Mesangial cell (primary cell): ENCODE measurements around the gene GGT6. TPM values are rescaled to one million over a fixed set of nuclear protein-coding genes. Genes with fewer than 3 reads are reported as not detected.

ENCODE experiments used
- total RNA-seq: library from RNA; depleted of rRNA; stranded (reverse); fragments of >200 nt; gene quantifications from 2 replicates; pipeline ENCODE4 v1.2.3, GENCODE V29; 2015

Gene GGT6, protein sequence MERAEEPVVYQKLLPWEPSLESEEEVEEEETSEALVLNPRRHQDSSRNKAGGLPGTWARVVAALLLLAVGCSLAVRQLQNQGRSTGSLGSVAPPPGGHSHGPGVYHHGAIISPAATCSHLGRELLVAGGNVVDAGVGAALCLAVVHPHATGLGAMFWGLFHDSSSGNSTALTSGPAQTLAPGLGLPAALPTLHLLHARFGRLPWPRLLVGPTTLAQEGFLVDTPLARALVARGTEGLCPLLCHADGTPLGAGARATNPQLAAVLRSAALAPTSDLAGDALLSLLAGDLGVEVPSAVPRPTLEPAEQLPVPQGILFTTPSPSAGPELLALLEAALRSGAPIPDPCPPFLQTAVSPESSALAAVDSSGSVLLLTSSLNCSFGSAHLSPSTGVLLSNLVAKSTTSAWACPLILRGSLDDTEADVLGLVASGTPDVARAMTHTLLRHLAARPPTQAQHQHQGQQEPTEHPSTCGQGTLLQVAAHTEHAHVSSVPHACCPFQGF
- total RNA-seq: not detected in 2 replicates

DNA sequence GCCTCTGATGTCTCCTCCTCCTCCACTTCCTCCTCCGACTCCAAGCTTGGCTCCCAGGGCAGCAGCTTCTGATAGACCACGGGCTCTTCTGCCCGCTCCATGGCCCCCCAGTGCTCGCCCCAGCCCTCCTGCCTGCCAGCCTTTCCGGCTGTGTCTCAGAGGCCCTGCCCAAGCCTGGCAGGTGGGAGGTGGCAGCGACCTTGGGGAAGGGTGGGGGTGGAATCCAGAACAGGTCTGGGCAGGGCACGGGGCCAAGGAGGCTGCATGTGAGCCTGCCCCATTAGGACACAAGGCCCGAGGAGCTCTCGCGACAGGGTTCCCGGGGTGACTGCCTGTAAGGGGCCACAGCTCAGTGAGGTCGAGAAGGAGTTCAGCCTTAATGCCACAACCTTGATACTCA lies at the start of gene GGT6:
TSS of gene GGT6 (minus strand) at position 157 of the 400 bp plus-strand sequence. CDS start at position 101, 56 bp downstream.

DNA sequence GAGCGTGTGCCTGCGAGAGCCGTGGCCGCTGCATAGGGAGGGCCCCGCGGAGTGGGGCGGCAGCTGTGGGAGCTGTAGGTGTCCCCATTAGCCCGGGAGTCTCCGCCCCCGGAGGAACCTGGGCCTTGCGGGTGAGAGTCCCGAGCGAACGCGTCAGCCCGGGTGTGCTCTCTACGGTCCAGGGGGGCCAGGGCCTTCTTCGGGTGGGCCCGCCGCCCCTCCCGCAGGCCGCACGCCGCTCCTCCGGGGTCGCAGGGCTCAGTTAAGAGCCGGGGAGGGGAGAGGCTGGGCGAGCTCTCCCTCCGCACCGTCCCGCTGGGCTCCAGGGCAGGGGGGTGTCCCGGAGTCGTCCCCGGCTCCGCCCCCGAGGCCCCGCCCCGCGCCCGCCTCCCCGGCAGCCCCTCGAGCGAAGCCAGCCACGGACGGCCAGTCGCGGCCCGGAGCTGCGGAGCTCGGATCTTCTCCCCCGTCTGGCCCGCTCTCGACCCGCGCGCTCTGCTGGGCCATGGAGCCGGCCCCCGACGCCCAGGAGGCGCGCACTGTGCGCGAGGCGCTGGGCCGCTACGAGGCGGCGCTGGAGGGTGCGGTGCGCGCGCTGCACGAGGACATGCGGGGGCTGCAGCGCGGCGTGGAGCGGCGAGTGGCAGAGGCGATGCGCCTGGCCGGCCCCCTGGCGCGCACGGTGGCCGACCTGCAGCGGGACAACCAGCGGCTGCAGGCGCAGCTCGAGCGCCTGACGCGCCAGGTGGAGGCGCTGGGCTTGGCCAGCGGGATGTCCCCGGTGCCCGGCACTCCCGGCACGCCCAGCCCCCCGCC lies 23.9 kb upstream of the GGT6 start, which contains the start of gene SMTNL2:
TSS of gene SMTNL2 (plus strand) at position 429 of the 816 bp plus-strand sequence. CDS start at position 506, 77 bp downstream.

DNA sequence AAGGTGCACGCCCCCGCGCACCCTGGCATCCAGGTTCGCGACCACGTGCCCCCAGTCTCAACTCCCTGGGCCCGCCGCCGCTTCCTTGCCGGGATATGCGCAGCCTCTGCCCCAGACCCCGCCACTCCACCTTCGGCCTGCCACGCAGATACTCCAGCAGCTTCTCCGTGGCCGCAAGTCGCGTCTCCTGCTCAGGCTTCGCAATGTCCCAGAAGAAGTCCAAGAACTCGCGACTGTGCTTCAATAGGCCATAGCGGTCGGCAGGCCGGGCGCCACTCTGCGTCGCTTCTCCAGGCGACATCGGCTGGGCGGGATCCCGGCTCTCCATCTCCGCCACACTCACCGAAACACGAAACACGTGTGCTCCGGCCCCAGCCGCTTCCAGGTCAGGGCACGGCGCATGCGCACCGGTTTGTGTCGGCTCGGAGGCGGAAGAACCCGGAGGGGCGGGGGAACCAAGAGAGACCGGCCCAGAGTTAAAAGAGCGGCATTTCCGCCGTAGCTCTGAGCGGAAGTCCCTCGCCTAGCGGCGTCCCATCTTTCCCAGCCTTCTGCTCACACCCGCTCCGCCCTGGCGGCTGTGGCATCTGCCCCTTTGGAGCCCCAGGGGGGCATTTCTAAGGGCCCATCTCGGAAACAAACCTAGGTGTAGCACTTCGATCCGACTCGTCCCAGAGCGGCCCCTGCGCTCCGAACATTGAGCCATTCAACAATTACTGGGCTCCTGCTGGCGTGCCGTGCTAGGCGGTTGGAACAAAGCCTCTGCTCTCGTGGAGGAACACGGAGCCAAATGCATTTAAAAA lies 5.2 kb downstream of the GGT6 start, which contains the start of gene MYBBP1A:
TSS of gene MYBBP1A (minus strand) at position 388 of the 803 bp plus-strand sequence. CDS start at position 328, 60 bp downstream.

Other genes with a start within 250 kb of the GGT6 start
- 52.7 and 60.0 TPM in 2 replicates for gene UBE2G1, start 193.9 kb downstream of the GGT6 start, total RNA-seq
- 0.65 and 2.7 TPM in 2 replicates for gene SPNS3, start 126.6 kb downstream of the GGT6 start, total RNA-seq
- 22.2 and 106 TPM in 2 replicates for gene SPNS2, start 61.7 kb downstream of the GGT6 start, total RNA-seq
- 76.8 and 109 TPM in 2 replicates for gene MYBBP1A, start 5.2 kb downstream of the GGT6 start, total RNA-seq
- gene SMTNL2, start 24.0 kb upstream of the GGT6 start, total RNA-seq: 0.33 and 16.9 TPM in 2 replicates
- under 0.01 TPM in 1 of 2 replicates, not detected in the other for gene ALOX15, start 81.1 kb upstream of the GGT6 start, total RNA-seq
- 51.6 and 56.2 TPM in 2 replicates for gene PELP1, start 143.6 kb upstream of the GGT6 start, total RNA-seq
- gene ARRB2, start 150.1 kb upstream of the GGT6 start, total RNA-seq: 9.0 and 10.3 TPM in 2 replicates
- gene MED11, start 170.9 kb upstream of the GGT6 start, total RNA-seq: 17.1 and 22.3 TPM in 2 replicates
- gene ZMYND15, start 179.3 kb upstream of the GGT6 start, total RNA-seq: 0.13 and 0.16 TPM in 2 replicates
- gene CXCL16, start 179.4 kb upstream of the GGT6 start, total RNA-seq: 2.1 and 10.4 TPM in 2 replicates
- not detected in 2 replicates for gene TM4SF5, start 211.3 kb upstream of the GGT6 start, total RNA-seq
- gene VMO1, start 225.8 kb upstream of the GGT6 start, total RNA-seq: 1.1 TPM in 1 of 2 replicates, not detected in the other
- 0.49 TPM in 1 of 2 replicates, not detected in the other for gene GLTPD2, start 228.4 kb upstream of the GGT6 start, total RNA-seq
- 181 and 242 TPM in 2 replicates for gene PSMB6, start 235.6 kb upstream of the GGT6 start, total RNA-seq
- gene PLD2, start 246.6 kb upstream of the GGT6 start, total RNA-seq: 13.5 and 30.9 TPM in 2 replicates